ENCODE measurements around the gene TMEM222.

The TMEM222 gene

GRCh38 chr1:27360159-27361043, 38.4 kb downstream of the TMEM222 start:
- DNase-seq = no peak

DNA sequence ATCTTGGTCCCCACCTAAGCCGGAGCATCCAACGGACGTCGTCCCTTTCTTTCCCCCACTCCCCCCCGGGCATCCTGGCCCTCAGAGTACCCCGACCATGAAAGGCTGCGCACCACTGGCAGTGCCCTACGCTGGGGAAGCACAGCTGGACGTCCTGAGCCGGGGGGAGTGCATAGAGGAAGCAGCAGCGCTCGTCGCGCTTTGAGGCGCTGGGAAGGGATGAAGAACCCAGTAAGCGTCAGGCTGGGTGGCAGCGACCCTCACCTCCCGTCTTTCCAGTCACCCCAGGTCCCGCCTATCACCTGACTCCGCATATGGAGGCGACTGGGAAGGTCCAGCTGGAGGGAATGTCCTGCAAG, 39.1 kb downstream of the TMEM222 start:
- DNase-seq = no peak

DNA sequence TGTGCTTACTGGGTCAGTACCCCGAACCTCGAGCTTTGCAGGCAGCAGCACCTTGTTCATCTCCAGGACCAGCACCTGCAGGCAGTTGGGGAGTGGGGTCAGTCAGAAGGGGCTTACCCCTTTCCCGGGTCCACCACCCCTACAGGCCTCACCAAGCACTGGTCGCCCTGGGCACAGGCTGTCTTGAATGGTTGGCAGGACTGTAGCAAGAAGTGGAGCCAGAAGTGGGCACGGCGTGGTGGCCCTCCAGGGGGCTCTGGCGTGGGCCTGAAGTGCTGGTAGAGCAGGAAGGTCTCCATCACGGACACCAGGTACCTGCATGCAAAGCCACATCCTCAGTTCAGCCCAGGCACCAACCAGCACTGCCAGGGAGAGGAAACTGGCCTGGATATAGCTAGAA, 39.6 kb downstream of the TMEM222 start:
- DNase-seq = no peak

DNA sequence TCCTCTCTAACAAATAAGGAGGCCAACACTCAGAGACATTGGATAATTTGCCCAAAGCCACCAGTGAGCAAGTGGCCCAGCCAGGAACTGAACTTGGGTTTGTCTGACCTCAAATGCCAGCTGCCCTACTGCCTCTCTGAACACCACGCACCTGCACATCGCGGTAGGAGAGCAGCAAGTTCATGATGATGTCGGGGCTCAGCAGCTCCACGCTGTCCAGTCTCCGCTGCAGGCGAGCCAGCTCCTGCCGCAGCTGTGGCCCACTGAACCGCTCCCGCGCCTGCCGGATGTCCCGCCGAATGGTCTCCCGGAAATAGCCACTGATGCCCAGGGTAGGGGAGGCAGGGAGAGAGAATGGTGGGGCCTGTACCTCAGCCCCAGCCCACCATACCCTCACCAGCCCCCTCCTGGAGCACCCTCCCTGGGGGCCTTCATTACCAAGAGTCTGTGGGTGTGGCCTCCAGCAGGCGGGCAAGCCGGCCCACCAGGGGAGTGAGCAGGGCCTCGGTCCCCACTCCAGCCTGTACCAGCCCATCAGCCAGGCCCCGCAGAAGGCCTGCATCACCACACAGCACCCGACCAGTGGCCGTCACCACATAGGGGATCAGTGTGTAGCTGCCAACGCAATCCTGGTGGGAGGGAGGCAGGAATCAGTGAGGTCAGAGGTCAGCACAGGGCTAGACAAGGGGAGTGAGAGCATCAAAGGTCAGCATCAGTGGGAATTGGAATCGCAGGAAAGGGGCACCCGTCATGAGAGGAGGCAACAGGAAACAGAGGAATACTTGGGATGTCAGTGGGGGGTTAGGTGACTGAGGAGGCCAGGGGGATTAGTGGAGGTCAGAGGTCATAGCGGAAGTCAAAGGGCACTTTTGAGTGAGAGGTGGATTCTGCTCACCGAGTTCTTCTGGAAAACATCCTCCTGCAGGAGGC, 42.1 kb downstream of the TMEM222 start:
- DNase-seq = no peak

DNA sequence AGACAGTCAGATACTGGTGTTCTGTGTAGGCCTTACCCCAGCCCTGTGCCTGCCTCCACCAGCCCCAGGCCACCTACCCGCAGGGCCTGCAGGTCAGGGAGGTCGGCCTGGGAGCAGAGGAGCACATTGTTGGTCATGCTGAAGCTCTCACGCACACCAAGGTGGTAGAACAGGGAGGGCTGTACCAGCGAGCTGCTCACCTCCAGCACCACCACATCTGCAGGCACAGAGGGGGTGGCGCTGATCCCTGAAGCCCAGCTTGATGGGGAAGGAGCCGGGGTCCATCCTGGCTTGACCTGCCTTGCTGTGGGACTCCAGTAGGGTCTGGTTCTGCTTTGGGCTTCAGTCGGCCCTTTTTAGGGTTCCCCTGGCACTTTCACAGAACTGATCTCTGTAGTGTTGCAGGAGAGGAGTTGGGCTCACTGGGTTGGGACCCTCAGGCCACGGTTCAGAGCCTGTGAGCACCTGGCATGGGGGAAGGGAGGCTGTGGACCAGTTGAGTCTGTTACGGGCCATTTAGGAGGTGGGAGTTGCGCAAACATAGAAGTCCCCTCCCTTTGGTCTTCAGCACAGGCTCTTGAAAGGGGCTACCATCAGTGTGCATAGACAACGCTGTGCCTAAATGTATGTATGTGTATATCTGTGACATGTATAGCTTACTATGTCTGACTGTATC, 42.9 kb downstream of the TMEM222 start:
- DNase-seq = no peak

- DNase-seq = peak; percentile 67
These were observed 43.6 kb downstream of the TMEM222 start for GRCh38 chr1:27365372-27366112.

GRCh38 chr1:27366113-27366410, 44.1 kb downstream of the TMEM222 start:
- DNase-seq = peak; percentile 42

- DNase-seq = no peak
These were observed 44.6 kb downstream of the TMEM222 start, which contains the start of gene MAP3K6 for GRCh38 chr1:27366411-27367159. TSS of gene MAP3K6 (minus strand) at chr1:27366961. CDS start at chr1:27366597, 364 bp downstream.

- no peak for DNase-seq
These were observed 45.2 kb downstream of the TMEM222 start for GRCh38 chr1:27367160-27367650.

GRCh38 chr1:27368869-27369582, 47.1 kb downstream of the TMEM222 start:
- DNase-seq = no peak

DNA sequence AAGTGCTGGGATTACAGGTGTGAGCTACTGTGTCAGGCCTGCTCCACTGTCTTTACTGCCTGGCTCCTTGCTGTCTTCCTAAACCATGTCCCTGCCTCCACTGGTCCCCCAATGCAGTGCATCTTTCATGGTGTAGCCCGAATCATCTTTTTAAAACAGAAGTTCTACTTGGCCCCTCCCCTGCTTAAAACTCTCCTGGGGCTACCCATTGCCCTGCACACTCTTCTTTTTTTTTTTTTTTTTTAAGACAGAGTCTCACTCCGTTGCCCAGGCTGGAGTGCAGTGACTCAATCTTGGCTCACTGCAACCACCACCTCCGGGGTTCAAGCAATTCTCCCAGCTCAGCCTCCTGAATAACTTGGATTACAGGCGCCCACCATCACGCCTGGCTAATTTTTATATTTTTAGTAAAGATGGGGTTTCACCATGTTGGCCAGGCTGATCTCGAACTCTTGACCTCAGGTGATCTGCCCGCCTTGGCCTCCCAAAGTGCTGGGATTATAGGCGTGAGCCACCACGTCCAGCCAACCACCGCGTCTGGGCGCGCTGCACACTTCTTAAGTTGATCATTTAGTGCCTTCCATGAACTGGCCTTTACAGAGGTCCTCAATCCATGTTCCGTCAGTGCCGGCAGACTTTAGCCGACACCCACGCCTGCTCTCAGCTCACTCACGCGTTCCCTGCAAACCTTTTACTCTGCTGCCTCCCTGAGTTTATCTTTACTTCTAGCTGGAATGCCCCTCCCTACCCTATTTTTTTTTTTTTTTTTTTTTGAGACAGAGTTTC, 50.3 kb downstream of the TMEM222 start:
- no peak for DNase-seq

- no peak for DNase-seq
These were observed 51.1 kb downstream of the TMEM222 start for GRCh38 chr1:27372808-27373690.

- no peak for DNase-seq
These were observed 52.6 kb downstream of the TMEM222 start, which contains the start of gene FCN3 for GRCh38 chr1:27374362-27375086. TSS of gene FCN3 (minus strand) at chr1:27374824. CDS start at chr1:27374818, 6 bp downstream.

DNA sequence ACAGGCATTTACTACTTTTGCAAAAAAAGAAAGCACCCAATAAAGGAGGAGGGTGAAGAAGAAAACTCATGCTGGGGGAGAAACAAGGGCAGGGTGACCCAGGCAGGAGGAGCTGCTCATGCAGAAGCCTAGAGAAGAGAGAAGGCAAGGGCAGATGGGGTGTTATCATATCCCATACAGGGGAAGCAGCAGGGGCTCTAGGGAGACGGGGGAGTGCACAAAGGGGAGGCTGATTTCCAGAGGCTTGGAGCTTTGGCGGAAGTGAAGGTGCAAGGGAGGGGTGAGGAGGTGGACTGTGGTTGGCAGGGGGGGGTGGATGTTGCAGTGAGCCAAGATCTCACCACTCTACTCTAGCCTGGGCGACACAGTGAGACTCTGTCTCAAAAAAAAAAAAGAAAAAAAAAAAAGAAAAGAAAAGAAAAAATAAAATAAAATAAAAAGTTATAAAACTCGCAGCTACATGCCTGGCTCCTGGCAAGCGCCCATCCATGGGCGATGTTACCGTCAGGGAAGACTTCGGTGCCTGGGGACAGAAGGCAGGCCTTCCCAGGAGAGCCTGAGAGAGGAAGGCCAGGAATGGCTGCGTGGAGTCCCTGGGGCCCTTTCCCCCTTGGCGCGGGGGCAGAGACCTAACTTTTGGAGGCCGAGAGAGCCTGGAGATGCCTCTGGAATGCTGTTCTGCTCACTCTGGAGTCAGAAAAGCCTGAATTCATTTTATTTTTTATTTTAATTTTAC, 56.0 kb downstream of the TMEM222 start:
- DNase-seq = no peak

DNA sequence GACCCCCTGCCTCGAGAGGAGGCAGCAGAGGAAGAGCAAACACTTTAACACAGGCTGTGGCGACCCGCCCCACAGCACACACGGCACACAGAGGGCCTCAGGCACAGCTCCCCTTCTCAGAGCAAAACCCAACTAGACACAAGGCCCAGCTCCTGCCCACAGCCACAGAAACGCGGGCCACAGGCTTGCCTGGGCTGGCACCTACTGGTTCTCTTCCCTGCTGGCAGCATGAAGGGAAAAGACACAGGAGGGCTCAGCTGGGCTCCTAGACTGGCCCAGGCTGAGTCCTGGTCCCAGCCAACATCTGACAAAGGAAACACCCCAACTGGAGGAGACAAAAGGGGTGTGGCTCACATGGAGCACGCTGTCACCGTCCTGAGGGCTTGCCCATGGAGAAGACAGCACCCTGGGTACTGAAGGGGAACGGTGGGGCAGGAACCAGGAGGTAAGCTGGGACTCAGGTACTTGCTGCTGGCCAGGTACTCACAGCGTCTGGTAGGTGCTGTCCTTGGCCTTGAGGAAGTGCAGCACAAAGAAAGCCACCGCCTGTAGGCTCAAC, 57.7 kb downstream of the TMEM222 start:
- DNase-seq = no peak

DNA sequence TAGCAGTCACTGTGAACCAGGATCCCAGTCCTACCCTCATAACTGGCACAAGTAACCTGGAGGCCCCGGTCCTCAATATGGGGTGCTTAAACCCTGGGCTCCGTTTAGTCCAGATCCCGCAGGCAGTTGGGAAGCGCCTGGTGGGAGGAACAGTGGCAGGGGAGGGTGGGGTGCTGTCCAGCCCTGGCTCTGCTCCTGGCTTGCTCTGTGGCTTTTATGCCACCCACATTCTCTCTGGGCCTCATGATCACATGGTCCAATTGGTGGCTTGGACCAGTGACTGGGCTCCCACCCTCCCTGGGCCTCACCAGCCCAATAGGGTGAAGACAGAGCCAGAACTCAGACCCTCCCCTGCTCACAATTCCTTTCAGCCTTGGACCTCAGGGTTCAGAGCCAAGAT, 58.3 kb downstream of the TMEM222 start:
- no peak for DNase-seq

All from NCI-H1092 (cell line).